H4 (cell line): ENCODE results near the gene C11orf52. TPM values are rescaled to one million over a fixed set of nuclear protein-coding genes. Genes with fewer than 3 reads are reported as not detected.
"Not testable (repeated sequence)": the region's sequence is repeated elsewhere in the genome, so short reads cannot be mapped to it uniquely, and the experiment has no call there.

Experiments used
- DNase-seq: peaks from one replicate; pipeline ENCODE4 v3.0.0-alpha.2; 2015; ENCODE audit warnings: low spot score
- total RNA-seq: library from RNA; depleted of rRNA; stranded (reverse); fragments of >200 nt; shearing (Covaris generic); gene quantifications from 2 replicates; pipeline ENCODE4 v1.2.3, GENCODE V29; 2014

C11orf52 gene
- total RNA-seq, 1 experiment from 2014 or later, result not detected

DNA sequence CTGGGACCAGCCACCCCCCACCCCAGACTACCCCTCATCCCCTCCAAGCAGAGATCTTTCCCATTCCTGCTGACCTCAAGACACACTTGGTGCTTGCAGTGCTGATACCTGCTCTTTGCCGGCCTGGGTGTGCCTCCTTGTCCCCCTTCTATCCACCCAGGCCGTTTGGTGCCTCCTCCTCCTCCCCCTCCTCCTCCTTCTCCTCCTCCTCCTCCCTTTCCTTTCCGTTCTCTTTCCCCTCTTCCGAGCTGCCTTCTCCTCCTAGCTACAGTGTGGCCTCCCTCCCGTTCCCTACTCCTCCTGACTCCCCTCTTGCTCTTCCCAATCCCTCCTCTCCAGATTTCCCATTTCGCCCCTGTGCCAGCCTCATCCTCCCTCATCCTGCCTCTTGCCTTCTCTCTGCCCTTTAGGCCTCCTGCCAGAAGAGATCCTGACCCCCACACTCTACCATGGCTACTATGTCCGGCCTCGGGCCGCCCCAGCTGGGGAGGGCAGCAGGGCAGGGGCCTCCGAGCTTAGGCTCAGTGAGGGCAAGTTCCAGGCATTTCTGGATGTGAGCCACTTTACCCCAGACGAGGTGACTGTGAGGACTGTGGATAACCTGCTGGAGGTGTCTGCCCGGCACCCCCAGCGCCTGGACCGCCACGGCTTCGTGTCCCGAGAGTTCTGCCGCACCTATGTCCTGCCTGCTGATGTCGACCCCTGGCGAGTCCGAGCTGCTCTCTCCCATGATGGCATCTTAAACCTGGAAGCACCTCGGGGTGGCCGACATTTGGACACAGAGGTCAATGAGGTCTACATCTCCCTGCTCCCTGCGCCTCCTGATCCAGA is 5.5 kb upstream of the C11orf52 start:
- no peak for DNase-seq

DNA sequence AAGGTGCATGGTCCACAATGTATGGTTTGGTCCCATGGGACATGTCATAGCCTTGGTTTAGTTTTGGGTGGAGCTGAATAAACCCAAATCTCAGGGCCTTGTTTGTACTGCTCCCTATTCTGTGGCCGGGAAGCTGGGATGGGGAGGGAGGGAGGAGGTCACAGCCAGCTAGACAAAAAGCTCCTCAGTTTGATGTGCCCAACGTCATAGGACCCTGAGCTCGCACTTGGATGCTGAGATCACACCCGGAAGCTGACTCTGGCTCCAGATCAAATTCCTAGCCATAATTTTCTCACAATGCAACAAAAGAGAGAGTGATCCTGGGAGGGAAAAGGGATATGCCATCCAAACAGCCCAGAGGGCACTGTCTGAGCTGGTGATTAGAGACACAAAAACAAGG is 4.7 kb upstream of the C11orf52 start:
- DNase-seq, result peak; percentile 30

DNA sequence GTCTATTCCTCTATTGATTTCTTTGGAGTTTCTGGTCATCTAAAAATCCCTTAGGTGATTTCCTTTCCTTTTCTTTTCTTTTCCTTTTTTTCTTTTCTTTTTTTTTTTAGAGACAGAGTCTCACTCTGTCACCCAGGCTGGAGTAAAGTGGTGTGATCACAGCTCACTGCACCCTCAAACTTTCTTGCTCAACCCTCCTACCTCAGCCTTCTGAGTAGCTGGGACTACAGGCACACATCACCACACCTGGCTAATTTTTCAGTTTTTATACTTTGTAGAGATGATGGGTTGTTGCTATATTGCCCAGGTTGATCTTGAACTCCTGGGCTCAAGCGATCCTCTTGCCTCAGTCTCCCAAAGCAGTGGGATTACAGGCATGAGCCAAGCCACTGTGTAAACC is 1.9 kb upstream of the C11orf52 start:
- no peak for DNase-seq

DNA sequence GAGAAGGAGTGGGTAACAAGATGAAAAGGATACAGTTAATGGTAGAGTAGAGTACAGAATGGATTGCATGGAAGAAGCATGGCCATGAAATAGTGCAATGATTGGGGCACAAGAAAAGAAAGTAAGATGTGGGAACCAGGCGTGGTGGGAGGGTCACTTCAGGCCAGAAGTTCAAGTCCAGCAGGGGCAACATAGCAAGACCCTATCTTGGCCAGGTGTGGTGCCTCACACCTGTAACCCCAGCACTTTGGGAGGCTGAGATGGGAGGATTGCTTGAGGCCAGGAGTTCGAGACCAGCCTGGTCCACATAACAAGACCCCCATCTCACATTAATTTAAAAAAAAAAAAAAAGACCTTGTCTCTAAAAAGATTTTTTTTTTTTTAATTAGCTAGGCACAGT is 1.4 kb upstream of the C11orf52 start:
- no peak for DNase-seq

DNA sequence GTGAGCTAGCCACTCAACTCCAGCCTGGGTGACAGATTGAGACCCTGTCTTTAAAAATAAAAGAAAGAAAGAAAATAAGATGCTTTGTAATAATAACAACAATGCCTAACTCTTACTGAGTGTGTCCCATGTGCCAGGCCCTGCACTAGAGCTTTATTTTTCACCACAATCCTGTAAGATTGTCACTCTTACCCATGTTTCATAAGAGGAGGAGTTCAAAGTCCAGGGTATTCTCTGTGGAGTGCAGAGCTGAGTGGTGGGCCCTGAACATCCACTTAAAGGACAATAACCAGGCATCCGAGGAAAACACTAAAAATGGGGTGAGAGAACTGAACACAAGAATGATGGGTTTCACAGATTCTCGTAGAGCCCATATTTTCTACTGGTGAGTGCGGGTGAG is 925 bp upstream of the C11orf52 start:
- no peak for DNase-seq

DNA sequence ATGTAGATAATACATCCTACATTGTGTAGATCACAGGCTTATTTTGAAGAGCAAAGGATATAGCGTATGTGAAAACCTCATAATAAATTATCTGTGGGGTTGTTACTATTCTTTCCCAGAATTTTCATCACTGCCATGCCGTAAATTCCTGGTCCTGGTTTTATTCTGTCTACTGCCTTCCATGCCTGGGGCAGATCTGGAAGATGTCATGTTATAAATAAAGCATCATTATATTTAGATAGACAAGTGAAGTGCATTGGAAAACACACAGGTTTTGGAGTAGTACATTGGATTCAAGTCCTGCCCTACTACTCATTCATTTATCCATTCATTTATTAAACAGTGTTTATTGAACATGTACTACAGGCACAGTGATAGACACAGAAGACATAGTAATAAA is 2.2 kb downstream of the C11orf52 start:
- no peak for DNase-seq

DNA sequence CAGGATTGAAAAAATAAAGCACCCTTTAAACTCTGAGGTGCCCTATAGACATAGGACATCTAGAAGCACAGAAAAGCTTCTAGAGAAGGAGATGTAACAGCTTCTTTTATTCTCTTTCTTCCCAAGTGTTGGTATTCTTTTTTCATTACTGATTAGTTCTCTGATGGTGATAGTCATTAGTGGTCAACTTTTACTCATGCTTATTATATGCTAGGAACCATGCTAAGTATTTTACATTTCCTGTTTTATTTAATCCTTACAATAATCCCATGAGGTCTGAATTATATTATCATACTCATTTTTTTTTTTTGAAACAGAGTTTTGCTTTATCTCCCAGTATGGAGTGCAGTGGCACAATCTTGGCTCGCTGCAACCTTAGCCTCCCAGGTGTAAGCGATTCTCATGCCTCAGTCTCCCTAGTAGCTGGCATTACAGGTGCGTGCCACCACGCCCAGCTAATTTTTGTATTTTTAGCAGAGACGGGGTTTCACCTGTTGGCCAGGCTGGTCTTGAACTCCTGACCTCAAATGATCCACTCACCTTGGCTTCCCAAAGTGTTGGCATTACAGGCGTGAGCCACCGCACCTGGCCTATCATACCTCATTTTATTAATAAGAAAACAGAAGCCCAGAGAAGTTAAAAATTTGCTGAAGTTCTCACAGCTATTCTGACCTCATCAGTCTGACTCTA is 3.0 kb downstream of the C11orf52 start:
- no peak for DNase-seq

DNA sequence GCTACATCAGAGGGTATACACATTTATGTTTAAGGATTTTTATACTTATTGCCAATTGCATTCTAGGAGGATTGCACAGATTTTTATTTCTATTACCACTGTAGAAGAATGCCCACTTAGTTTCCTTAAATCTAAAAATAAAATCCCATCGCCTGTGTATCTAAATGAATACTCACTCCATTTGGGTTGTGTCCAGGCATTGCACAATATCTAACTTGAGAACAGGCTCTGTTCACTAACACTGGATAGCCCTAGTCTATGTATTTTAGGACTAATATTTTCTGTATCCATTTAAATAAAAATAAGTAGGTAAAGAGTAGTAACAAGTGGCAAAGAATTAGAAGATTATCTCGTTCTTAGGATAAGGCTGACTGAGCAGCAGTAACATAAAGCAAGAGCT is 4.1 kb downstream of the C11orf52 start:
- peak; percentile 55 for DNase-seq

DNA sequence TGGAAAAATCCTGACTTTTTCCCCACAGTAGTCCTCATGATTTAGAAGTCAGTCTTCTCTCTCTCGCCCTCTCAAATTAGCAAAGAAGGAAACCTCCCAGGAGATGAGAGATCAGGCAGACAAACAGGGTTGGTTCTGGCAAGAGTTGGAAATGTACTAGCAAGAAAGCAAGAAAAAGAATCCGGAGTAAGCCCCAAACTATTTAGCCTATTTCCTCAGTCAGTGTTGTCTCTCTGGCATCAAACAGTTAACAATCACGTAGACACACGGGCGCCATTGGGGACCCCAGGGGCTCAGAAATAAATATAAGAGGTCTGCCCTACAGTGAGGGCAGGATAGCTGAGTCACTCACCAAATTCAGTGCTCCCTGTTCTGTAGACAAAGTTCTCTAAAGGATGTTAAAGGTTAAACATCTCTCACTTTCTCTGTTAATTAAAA is 4.7 kb downstream of the C11orf52 start:
- no peak for DNase-seq

DNA sequence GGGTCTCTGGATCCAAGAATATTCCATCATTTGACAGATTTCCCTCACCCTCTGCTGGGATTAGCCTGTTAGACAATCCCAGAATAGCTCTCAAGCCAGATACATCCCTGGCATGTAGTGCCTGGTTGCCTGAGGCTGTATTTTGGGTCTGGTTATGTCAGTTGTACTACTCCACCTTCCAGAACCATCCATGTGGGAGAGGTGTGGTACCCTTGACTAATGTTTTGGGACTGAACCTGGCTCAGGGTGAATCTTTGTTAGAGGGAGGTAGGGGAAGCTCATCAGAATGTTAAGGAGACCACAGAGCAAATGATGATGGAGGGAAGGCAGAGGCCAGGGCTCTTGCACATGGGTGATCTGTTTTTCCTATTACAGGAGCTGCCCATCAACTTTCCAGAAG is 5.2 kb downstream of the C11orf52 start:
- DNase-seq, result no peak

DNA sequence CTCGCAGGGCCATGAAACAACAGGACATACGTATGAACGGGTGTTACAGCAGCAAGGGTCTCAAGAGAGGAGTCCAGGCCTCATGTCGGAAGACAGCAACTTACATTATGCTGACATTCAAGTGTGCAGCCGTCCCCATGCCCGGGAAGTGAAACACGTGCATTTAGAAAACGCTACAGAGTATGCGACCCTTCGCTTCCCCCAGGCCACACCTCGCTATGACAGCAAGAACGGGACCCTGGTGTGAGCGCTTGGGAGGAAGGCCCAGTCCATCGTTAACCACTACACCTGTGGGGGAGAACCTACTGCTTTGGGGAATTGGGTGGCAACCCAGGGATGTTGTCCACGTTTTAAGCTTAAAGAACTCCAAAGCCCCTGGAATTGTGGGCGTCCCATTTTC is 7.2 kb downstream of the C11orf52 start:
- no peak for DNase-seq

DNA sequence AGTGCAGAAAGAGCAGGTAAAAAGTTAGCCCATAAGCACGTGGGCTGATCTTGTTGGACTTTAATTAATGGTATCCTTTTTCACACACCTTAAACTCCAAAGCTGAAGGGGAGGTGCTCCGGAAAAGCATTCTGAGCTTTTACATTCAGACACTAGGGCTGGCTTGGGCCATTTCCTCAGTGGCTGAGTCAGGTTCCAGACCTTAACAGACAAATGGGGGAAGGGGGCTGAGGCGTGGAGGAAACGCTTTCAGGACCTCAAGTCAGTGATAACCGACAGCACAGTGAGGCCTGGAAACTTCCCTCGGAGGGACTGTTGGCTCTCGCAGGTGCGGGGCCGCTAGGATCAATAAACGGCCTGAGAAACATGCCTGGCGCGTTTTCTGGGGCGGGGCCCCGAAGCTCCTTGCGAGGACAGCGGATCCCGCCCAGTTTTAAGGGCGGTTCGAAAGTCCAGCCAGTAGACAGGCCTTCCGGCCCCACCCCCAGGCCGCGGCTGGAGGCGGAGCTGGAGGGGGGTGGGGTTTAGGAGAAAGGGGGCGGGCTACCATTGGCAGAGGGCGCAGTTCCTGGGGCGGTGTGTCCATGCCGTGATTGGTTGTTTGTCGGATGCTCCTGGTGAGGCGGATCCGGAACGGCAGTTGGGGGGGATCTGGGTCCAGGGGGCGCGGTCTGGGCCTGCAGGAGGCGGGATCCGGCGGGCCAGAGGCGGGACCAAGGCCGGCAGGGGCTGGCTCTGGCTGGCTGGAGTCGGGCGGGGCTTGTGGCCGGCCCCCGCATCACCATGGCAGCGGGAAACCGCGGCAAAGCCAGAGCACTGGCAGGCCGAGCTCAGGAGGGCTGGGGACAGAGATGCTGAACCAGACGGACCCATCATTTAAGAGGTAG is 8.0 kb downstream of the C11orf52 start:
- DNase-seq, result peak; percentile 87

DNA sequence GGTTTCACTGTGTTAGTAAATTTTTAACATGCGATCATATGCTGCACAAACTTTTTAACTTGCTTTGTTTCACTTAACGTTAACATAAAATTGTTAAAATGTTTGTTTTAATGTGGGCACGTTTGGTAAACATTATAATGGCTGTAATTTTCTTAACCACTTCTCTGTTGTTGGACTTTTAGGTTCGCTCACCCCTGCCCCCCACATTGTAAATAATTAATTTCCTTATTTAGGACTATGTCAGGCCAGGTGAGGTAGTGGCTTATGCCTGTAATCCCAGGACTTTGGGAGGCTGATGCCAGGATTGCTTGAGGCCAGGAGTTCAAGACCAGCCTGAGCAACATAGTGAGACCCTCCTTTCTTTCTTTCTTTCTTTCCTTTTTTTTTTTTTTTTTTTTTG is 11.8 kb downstream of the C11orf52 start:
- DNase-seq, result no peak

DNA sequence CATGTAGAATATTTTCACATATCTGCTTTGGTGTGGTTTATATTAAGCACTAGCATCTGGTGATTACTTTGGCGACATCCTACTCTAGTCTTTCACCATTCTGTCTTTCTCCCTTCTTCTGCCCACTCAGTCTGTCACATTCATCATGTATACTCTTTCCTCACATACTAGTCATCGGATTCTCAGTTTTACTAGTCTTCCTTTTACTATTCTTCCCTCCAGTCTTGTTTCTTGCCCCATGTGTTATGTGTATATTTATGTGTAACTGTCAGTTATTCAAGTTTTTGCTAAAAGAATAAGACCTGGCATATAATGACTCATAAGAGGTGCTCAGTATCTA is 13.9 kb downstream of the C11orf52 start:
- no peak for DNase-seq

DNA sequence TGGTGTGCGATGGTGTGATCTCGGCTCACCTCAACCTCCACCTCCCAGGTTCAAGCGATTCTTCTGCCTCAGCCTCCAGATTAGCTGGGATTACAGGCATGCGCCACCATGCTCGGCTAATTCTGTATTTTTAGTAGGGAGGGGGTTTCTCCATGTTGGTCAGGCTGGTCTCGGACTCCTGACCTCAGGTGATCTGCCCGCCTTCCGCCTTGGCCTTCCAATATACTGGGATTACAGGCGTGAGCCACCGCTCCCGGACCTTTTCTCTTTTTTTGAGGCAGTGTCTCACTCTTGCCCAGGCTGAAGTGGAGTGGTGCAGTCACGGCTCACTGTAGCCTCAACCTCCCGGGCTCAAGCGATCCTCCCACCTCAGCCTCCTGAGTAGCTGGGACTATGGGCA is 14.5 kb downstream of the C11orf52 start:
- not testable (repeated sequence) for DNase-seq

DNA sequence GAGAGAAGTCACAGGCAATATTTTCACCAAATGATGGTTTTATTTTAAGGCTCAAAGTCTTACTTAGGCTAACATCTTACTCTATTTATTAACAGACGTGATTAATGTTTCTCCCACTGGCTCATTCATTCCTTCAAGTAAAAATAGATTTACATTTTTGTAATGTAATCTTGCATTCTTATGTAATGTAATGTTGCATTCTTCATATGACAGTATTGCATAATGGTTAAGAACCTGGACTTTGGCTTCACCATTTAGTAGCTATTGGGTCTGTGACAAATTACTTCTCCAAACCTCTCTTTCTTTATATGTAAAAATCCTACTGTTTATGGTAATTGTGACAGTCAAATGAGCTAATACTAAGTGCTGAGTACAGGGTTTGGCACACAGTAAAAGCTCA is 15.2 kb downstream of the C11orf52 start:
- no peak for DNase-seq

DNA sequence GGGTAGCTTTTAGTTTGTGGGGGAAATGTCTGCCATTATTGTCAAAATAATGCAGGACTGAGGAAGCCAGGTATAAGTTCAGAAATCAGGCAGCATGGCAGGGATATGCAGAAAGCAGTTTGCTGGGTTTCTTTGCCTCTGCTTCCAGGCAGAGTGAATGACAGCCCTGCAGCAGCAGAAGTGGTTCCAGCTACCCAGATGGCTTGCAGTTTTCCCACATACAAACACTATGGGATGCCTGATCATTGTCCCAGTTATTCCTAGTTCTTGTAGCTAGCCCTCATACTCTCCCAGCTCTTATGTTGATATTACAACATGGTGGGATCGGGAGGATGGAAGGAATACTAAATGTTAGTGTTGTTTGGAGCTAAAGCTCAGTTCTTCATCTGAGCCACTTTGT is 15.6 kb downstream of the C11orf52 start:
- no peak for DNase-seq

DNA sequence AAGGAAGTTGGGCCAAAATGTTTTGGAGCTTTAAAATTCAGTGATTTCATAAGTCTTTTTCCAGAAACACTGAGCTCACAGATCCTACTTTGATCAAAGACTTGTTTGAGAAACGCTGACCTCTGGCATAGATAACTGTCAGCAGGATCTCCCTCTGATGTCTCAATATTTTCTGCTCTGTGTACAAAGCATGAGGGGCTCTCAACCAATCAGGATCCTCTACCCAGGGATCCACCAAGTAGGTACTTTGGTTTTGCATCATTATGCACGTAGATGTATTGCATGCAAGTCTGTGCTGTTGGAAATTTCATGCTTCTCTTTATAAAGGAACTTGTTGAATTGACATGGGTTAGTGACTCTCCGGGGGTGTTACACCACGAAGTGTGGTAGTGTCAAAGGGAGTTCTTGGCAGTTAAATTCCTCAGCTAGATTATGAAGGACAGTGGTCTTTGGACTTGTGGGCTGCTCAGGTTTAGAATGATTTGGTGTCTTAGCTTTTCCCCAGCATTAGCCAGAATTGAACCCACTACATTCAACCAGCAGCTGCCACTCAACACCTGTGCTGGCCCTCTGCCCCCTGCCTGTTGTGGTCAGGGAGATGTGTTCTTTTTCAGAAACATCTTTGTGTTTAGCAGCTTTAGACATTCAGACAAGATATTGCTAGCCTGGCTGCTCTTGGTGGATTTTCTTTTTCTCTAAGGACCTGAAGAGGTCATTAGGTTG is 16.8 kb downstream of the C11orf52 start:
- DNase-seq, result no peak

DNA sequence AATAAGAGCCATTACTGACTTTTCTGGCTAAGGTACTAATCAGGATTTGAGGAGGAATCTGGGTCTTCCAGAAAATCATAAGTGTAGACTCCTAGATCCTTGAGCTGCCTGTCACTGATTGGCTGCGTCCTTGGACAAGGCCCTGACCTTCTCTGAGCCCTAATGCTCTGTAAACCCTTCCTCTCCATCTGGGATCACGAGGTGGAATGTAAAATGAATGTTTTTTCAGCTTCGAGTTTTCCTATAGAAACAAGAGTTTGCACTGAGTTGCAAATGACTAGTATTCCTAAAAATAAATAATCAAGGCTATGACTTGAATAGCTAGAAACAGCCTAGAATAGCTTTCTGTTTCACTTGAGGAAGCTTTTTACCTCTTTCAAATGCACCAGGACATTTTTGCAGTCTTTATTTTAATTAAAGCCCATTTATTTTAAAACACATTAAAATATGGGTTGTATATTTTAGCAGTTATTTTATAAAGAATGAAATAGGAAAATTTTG is 17.4 kb downstream of the C11orf52 start:
- no peak for DNase-seq

DNA sequence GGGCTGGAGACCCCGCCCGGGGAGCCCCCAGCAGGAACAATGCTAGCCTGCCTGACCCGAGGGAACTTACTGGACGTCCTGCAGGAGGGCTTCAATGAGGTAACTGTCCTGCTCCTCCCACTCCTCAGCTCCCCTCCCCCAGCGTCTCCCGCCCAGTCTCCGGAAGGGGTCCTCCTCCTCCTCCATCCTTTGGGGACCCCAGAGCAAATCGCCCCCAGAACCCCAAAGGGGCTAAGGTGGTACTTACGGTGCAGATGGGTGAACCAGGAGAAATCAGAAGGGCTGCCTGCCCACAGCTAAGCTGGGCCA is 18.7 kb downstream of the C11orf52 start:
- no peak for DNase-seq

DNA sequence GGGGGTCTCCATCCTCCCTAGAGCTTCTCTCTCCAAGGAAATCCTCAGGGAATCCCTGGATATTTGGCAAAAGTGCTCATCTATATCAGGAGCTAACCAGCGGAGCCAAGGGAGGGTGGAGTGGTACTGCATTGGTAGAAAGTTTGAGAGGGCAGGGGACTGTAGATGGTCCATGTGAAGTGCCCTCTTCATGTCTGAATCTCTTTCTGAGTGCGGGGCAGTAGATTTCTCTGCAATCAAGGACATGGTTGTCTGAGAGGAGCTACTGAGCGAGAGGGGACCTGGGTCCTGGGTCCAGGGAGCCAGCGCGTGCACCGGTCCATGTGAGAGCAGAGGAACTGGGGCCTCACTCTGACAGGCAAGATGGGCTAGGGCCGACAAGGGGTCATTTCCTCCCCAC is 19.1 kb downstream of the C11orf52 start:
- no peak for DNase-seq

DNA sequence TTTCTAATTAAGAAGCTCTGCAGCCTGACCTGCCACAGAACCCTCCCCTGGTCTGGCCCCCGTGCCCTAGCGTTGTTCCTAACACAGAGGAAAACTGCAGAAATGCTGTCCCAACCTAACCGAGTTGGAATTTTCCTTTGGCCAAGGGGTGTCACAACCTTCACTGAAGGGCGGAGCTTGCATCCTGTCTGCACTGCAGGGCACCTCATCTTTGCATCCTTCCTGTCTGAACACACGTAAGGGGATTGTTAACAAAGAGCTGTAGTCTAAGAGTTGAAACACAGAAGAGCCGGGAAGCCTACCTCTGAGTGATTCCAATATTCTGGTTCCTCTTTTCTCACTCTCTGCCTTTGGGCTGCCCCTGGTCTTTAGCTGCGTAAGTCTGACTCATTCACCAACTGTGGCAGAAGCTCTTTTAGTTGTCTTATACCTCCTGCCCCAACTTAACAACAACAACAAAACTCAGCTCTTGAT is 20.0 kb downstream of the C11orf52 start:
- DNase-seq, result no peak
